ENCODE data around the gene ACAD9.

DNA sequence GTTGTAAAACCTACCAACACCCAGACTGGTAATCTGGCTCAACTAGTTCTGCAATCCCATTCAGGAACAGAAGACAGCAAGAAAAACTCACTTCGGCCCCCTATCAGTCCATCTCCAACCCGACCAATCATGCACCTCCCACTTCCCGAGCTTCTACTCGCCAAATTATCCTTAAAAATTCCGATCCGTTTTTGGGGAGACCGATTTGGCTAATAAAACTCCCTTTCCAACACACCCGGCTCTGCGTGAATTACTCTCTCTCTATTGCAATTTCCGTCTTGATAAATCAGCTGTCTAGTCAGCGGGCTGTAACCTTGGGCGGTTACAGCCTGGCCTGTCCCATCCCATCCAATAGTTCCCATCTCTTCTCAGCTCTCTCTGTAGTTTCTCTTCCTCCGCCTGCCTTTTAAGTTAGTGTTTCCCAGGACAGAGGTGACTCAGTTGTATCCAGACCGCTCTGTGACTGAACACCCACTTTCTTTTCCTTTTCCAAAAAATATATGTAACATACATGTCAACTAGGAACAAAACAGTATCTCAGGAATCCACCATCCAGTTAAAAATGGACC, 780 bp upstream of the ACAD9 start:
- TF ChIP-seq POLR2AphosphoS5 (IDR thresholded peaks at IDR 0.05) (no peak), POLR2A (IDR thresholded peaks at IDR 0.05) (no peak)
